ENCODE measurements around the gene ARMS2. TPM values are rescaled to one million over a fixed set of nuclear protein-coding genes. Genes with fewer than 3 reads are reported as not detected.
A peak's percentile ranks its signal among the peaks of the same experiment; 100 is the strongest.

The ARMS2 gene
- total RNA-seq, 2 donors from 2014 or later: not detected

DNA sequence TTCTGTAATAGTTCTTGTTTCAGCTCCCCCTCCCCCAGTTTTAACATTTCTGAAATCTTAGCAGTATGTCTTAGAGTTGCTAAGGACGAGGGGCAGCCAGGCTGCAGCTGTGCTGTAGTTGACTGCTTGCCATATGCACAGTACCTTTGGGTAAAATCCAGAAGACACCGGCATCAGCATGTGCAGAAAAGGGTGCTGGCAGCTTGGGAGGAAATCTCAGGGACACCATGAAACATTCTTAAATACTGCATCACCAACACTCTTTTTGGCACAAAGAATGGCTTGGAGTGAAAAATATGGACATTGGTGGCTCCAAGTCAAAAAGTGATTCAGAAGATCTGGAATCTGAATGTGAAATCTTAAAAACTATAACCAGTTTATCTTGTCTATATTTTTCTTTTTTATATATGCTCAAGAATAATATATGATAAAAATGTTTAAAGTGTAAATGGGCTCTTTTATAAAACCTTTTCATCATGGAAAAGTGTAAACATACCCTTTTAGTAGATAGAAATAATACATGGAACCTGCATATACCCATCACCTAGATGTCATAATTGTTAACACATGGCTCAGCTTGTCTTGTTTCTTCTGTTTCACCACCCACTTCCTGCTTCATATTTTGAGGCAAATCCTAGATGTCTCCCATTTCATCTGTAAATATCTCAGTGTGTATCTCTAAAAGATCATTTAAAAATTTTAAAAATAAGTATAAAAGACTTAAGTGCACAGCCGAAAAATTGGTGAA, 34.4 kb upstream of the ARMS2 start:
- peak overlapping the region; percentile 27 to 39 for H3K27ac ChIP-seq
- no peak overlapping the region for H3K4me3 ChIP-seq
- ATAC-seq (ENCODE audit: insufficient number of reproducible peaks, low FRiP score, low read depth) (no peak), DNase-seq (ENCODE audit: low spot score) (peak; percentile 7)
- H3K9me3 ChIP-seq: no peaks in the 10 kb centered on the region
- H3K36me3 ChIP-seq: peaks cover 10% of the 10 kb centered on the region
- no peaks in the 10 kb centered on the region for H3K27me3 ChIP-seq (replicated peaks; ENCODE audit: insufficient read depth)
- no peak for TF ChIP-seq CTCF (IDR thresholded peaks at IDR 0.05)
- H3K4me1 ChIP-seq (ENCODE audit: control insufficient read depth in 1 of 2, low read depth in 2 of 2): peaks cover 22 to 24% of the 10 kb centered on the region in 2 donors

DNA sequence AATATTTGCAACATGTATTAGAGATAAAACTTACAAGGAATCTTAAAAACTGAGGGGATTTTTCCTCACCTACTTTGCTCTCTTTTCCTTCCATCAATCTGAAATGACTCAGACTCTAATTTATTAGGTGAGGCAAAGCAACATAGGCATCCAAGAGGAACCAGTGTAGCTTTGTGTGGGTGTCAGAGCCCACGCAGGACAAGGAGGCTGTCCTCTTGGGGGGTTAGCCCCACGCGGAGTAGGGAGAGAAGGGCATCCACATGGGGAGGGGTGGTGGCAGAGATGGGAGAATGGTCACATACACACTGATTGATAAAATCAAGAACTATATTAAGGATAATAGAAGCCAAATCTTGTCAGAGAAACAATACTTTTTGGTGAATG, 33.8 kb upstream of the ARMS2 start:
- peaks cover 22 to 24% of the 10 kb centered on the region in 2 donors for H3K4me1 ChIP-seq (ENCODE audit: control insufficient read depth in 1 of 2, low read depth in 2 of 2)

DNA sequence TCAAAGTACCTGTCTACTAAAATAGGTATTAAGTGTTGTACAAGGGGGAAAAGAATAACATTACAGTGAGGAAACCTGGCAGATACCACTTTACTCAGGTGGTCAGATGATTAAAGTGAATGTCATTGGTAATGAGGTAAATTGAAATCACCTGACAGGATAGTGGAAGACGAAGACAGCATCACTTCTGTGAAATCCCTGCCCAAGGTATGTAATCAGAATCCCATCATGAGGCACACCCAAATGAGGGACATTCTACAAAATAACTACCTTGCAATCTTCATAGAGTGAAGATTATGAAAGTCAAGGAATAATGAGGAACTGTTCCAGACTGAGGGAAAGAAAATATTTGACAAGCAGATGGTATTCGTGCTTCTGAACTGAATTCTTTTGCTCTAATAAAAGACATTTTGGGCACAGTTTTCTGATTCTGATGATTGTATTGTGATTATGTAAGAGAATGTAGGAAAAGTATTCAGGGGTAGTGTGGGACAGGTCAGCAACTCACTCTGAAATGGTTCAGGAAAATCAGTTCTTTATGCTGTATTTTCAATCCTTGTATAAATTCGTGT, 33.3 kb upstream of the ARMS2 start:
- TF ChIP-seq CTCF (IDR thresholded peaks at IDR 0.05): no peak
- DNase-seq (ENCODE audit: low spot score) (no peak), ATAC-seq (ENCODE audit: insufficient number of reproducible peaks, low FRiP score, low read depth) (no peak)
- Histone ChIP-seq H3K4me1 (ENCODE audit: control insufficient read depth in 1 of 2, low read depth in 2 of 2) (peaks cover 22 to 24% of the 10 kb centered on the region in 2 donors), H3K36me3 (peaks cover 4% of the 10 kb centered on the region), H3K27me3 (replicated peaks; ENCODE audit: insufficient read depth) (no peaks in the 10 kb centered on the region), H3K9me3 (no peaks in the 10 kb centered on the region), H3K4me3 (no peak overlapping the region), H3K27ac (no peak overlapping the region)

More for the DNA sequence above, 33.8 kb upstream of the ARMS2 start:
- Histone ChIP-seq H3K27ac (peak overlapping the region; percentile 27 to 39), H3K9me3 (no peaks in the 10 kb centered on the region), H3K27me3 (replicated peaks; ENCODE audit: insufficient read depth) (no peaks in the 10 kb centered on the region), H3K4me3 (no peak overlapping the region), H3K36me3 (peaks cover 10% of the 10 kb centered on the region)
- ATAC-seq (ENCODE audit: insufficient number of reproducible peaks, low FRiP score, low read depth) (no peak), DNase-seq (ENCODE audit: low spot score) (no peak)
- no peak for TF ChIP-seq CTCF (IDR thresholded peaks at IDR 0.05)

DNA sequence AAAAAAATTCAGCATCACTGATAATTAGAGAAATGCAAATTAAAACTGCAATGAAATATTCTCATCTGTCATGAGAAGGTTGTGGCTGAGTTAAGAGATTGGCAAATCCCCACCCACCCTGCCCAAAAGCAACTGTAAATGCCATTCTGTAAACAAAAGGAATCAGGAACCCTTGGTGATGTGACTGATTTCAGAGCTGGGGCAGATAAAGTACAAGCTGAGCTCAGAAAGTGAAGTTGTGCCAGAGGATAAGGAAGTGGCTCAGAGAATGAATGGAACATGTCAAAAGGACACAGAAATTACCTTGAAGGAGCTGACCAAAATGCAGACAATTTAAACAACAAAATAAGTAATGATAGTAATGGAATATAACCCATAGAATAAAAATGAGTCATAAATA, 32.7 kb upstream of the ARMS2 start:
- ATAC-seq (ENCODE audit: insufficient number of reproducible peaks, low FRiP score, low read depth) (no peak), DNase-seq (ENCODE audit: low spot score) (no peak)
- Histone ChIP-seq H3K27ac (no peak overlapping the region), H3K4me1 (ENCODE audit: control insufficient read depth in 1 of 2, low read depth in 2 of 2) (peaks cover 18 to 24% of the 10 kb centered on the region in 2 donors), H3K9me3 (no peaks in the 10 kb centered on the region), H3K27me3 (replicated peaks; ENCODE audit: insufficient read depth) (no peaks in the 10 kb centered on the region), H3K36me3 (peaks cover 3% of the 10 kb centered on the region), H3K4me3 (no peak overlapping the region)
- no peak for TF ChIP-seq CTCF (IDR thresholded peaks at IDR 0.05)

DNA sequence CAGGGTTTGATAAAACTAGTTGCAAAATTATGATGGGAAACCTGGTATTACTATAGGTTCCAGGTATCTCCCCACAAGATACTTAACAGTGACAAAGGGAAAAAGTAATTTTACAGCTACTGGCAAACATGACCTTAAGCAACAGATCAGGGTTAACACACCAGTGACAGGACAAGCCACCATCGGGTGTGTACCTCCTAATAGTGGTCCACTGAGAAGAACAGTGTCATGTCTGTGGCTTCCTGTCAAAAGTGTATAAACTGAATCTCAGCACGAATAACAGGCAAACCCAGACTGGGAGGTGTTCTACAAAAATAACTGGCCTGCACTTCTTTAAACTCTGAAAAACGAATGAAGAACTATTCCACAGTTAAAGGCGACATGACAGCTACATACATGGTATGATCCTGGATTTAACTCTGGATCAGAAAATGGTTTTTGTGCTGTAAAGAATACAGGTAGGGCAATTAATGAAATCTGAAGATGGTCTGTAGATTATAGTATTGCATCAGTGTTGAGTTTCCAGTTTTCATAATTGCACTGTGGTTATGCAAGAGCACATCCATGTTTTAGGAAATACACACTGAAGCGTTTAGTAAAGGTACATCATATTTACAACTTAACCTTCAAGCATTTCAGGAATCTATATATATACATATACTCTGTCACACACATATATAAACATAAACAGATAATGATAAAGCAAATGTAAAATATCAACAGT, 32.0 kb upstream of the ARMS2 start:
- no peak overlapping the region for H3K27ac ChIP-seq
- ATAC-seq (ENCODE audit: insufficient number of reproducible peaks, low FRiP score, low read depth): no peak

More for the DNA sequence above, 32.0 kb upstream of the ARMS2 start:
- TF ChIP-seq CTCF (IDR thresholded peaks at IDR 0.05): no peak
- Histone ChIP-seq H3K27me3 (replicated peaks; ENCODE audit: insufficient read depth) (no peaks in the 10 kb centered on the region), H3K36me3 (peaks cover 3% of the 10 kb centered on the region), H3K9me3 (no peaks in the 10 kb centered on the region), H3K4me1 (ENCODE audit: control insufficient read depth in 1 of 2, low read depth in 2 of 2) (peaks cover 16 to 24% of the 10 kb centered on the region in 2 donors), H3K4me3 (no peak overlapping the region)
- no peak for DNase-seq (ENCODE audit: low spot score)

Data from thoracic aorta (tissue), 2 donors.